K562 (cell line): ENCODE data around the gene COA6. TPM values are rescaled to one million over a fixed set of nuclear protein-coding genes. Genes with fewer than 3 reads are reported as not detected.

Experiments
- ATF7 ChIP-seq: fragments of 450-650 bp; IDR thresholded peaks from 2 replicates; pipeline ENCODE4 v1.7.1; 2014; ENCODE audit warnings: mild to moderate bottlenecking, moderate library complexity
- CC2D1A ChIP-seq: fragments of 450-650 bp; IDR thresholded peaks from 2 replicates; pipeline ENCODE4 v1.6.1; 2017; ENCODE audit warnings: mild to moderate bottlenecking
- CREM ChIP-seq: IDR thresholded peaks from 2 replicates; pipeline ENCODE4 v1.6.1; 2014; ENCODE audit warnings: antibody characterized with exemption, low read depth
- CTBP1 ChIP-seq: fragments of 450-650 bp; IDR thresholded peaks from 2 replicates; pipeline ENCODE4 v1.6.1; 2016; ENCODE audit warnings: borderline replicate concordance
- MED1 ChIP-seq: sonication (generic); formaldehyde crosslinking; IDR thresholded peaks from 2 replicates; pipeline ENCODE4 v1.8.1; 2023; ENCODE audit warnings: missing genetic modification reagents, borderline replicate concordance
- RAD21 ChIP-seq, 2 experiments: fragments of 250-450 bp in 1 of 2; fragments of 450-650 bp in 1 of 2; sonication (Bioruptor Pico) in 1 of 2; formaldehyde crosslinking in 1 of 2; IDR thresholded peaks in 1 of 2; conservative IDR thresholded peaks in 1 of 2; 2 replicates each; pipeline versions ENCODE4 v1.4.0 to v1.8.0; 2020 to 2022; ENCODE audit warnings: mild to moderate bottlenecking in 2 of 2, moderate library complexity in 1 of 2
- RB1 ChIP-seq: fragments of 450-650 bp; IDR thresholded peaks from 2 replicates; pipeline ENCODE4 v1.6.1; 2017; ENCODE audit warnings: low read depth, mild to moderate bottlenecking
- TEAD1 ChIP-seq, 2 experiments: fragments of 450-650 bp in 1 of 2; sonication (generic) in 1 of 2; formaldehyde crosslinking; IDR thresholded peaks; 2 replicates each; pipeline versions ENCODE4 v1.4.0 to v1.8.0; 2020 to 2022; ENCODE audit warnings: mild to moderate bottlenecking in 2 of 2, missing genetic modification reagents in 1 of 2
- XRCC5 ChIP-seq: fragments of 200-400 bp; formaldehyde crosslinking; IDR thresholded peaks from 2 replicates; pipeline ENCODE4 v1.6.1; 2017; ENCODE audit warnings: low read depth, mild to moderate bottlenecking, low read length
- polyA plus RNA-seq, 8 experiments: library from polyadenylated mRNA; depleted of rRNA in 4 of 8; stranded (reverse) in 5 of 8; unstranded in 3 of 8; fragments of >200 nt; fragmentation: Nextera tagmentation in 2 of 8; fragmentation: Illumina TruSeq in 1 of 8; extraction: Ambion mirVana in 2 of 8; extraction: Trizol in 1 of 8; gene quantifications; 2 replicates each; pipeline versions ENCODE4 v1.2.1 to v1.2.3, GENCODE V29; 2011 to 2014; ENCODE audit warnings: inconsistent platforms in 1 of 8, missing spikeins in 1 of 8
- total RNA-seq, 7 experiments: library from RNA; depleted of rRNA in 6 of 7; stranded (reverse); fragments of >200 nt in 6 of 7; fragmentation: Illumina TruSeq in 2 of 7; extraction: Trizol in 2 of 7; gene quantifications; 2 replicates each; pipeline versions ENCODE4 v1.2.1 to v1.2.3, GENCODE V29; 2011 to 2021; ENCODE audit warnings: low replicate concordance in 1 of 7
- TF ChIP-seq, protein P1 (sequence below): fragments of 250-450 bp; sonication (Bioruptor Pico); IDR thresholded peaks from 2 replicates; pipeline ENCODE4 v1.8.0; 2022; ENCODE audit warnings: inconsistent platforms
- TF ChIP-seq, protein P2 (sequence below): sonication (generic); formaldehyde crosslinking; IDR thresholded peaks from 2 replicates; pipeline ENCODE4 v1.8.0; 2022; ENCODE audit warnings: missing genetic modification reagents, mild to moderate bottlenecking, moderate library complexity, borderline replicate concordance
- TF ChIP-seq, protein P3 (sequence below), 3 experiments: IDR thresholded peaks in 2 of 3; conservative IDR thresholded peaks in 1 of 3; 2 replicates each; pipeline ENCODE4 v1.5.1; 2011 to 2012; ENCODE audit warnings: low read length in 3 of 3, mild to moderate bottlenecking in 3 of 3, control low read depth in 2 of 3, improper control_type of control experiment in 1 of 3, inconsistent platforms in 1 of 3, low read depth in 1 of 3, mixed read lengths in 1 of 3, moderate library complexity in 1 of 3; ENCODE audit not compliant: insufficient read depth in 2 of 3
- TF ChIP-seq, protein P4 (sequence below): fragments of 200-400 bp; formaldehyde crosslinking; IDR thresholded peaks from 2 replicates; pipeline ENCODE4 v1.6.1; 2017; ENCODE audit warnings: mild to moderate bottlenecking, low read depth, low read length, moderate library complexity

COA6 gene
- total and polyA plus RNA-seq, 9 of the 15 experiments (the other 6 are each of a cell fraction or from before 2014, with no cell fraction given) = 77.7 to 187 (median 134) TPM

DNA sequence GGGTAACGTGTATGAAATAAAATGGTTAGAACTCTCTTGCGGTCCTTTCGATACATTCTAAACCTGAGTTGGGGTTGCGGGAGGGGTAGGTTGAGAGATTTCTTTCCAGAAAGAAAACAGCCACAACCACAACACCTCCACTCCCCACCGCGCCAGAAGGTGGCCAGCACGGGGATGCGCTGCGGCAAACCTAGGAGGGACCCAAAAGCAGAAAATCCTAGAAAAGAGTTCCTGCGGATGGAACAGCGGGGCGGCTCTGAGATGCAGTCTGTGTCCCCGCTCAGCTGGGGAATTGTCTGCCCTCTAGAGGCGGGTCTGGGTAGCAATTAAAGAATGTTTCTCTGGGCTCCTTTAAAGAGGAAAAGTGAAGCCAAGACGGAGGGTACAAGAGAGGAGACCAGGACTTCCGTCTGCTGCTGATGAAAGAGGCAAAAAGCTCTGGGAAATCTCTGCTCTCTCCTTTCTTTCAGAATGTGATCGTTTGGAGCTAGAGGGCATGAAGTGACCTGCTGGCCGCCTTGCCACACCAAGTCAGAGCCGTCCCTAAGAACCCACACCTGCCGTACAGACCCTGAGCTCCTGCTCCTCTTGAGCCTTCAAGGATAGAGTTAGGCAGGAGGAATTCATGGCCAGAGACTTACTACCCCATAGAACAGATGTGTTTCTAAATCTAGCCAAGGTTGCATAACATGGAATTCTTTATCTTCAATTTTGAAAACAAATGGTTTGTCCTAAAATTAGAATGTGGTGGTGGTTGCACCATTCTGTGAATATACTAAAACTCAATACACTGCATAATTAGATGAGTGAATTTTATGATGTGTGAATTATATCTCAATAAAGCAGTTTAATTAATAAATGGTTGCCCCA, 46.5 kb upstream of the COA6 start (continued):
- TF ChIP-seq, protein P1, sequence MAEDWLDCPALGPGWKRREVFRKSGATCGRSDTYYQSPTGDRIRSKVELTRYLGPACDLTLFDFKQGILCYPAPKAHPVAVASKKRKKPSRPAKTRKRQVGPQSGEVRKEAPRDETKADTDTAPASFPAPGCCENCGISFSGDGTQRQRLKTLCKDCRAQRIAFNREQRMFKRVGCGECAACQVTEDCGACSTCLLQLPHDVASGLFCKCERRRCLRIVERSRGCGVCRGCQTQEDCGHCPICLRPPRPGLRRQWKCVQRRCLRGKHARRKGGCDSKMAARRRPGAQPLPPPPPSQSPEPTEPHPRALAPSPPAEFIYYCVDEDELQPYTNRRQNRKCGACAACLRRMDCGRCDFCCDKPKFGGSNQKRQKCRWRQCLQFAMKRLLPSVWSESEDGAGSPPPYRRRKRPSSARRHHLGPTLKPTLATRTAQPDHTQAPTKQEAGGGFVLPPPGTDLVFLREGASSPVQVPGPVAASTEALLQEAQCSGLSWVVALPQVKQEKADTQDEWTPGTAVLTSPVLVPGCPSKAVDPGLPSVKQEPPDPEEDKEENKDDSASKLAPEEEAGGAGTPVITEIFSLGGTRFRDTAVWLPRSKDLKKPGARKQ (CRISPR knock-in tag) = peak; percentile 63; the same call in 1 of the 2 replicates
- peak; percentile 28; the same call in 1 of the 2 replicates for TF ChIP-seq CREM
- peak; percentile 39; the same call in 1 of the 2 replicates for TF ChIP-seq CTBP1
- TF ChIP-seq RAD21 (CRISPR knock-in tag; conservative IDR thresholded peaks at IDR 0.05 in 1 of 2, IDR thresholded peaks at IDR 0.05 in 1 of 2) = peak; percentile 47 to 67; a peak in 3 of 4 replicates
- TF ChIP-seq TEAD1 (CRISPR knock-in tag; IDR thresholded peaks at IDR 0.05) = 0 out of 4 replicates have a peak, but pooled peaks have one; percentile 51 to 54
- TF ChIP-seq RB1 = 0 out of 2 replicates have a peak, but pooled peaks have one; percentile 18
- TF ChIP-seq, protein P2, sequence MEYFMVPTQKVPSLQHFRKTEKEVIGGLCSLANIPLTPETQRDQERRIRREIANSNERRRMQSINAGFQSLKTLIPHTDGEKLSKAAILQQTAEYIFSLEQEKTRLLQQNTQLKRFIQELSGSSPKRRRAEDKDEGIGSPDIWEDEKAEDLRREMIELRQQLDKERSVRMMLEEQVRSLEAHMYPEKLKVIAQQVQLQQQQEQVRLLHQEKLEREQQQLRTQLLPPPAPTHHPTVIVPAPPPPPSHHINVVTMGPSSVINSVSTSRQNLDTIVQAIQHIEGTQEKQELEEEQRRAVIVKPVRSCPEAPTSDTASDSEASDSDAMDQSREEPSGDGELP (CRISPR knock-in tag) = peak; percentile 90
- TF ChIP-seq MED1 (CRISPR knock-in tag) = no peak
- TF ChIP-seq, protein P3, sequence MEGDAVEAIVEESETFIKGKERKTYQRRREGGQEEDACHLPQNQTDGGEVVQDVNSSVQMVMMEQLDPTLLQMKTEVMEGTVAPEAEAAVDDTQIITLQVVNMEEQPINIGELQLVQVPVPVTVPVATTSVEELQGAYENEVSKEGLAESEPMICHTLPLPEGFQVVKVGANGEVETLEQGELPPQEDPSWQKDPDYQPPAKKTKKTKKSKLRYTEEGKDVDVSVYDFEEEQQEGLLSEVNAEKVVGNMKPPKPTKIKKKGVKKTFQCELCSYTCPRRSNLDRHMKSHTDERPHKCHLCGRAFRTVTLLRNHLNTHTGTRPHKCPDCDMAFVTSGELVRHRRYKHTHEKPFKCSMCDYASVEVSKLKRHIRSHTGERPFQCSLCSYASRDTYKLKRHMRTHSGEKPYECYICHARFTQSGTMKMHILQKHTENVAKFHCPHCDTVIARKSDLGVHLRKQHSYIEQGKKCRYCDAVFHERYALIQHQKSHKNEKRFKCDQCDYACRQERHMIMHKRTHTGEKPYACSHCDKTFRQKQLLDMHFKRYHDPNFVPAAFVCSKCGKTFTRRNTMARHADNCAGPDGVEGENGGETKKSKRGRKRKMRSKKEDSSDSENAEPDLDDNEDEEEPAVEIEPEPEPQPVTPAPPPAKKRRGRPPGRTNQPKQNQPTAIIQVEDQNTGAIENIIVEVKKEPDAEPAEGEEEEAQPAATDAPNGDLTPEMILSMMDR (IDR thresholded peaks at IDR 0.05 in 2 of 3, conservative IDR thresholded peaks at IDR 0.05 in 1 of 3; ENCODE audit: insufficient read depth in 2 of 3, low read depth in 1 of 3, low read length in 3 of 3) = peak; percentile 83 to 94 (median 84)
- TF ChIP-seq CC2D1A = 0 out of 2 replicates have a peak, but pooled peaks have one; percentile 18
- TF ChIP-seq ATF7 = peak; percentile 33; the same call in 1 of the 2 replicates
- TF ChIP-seq XRCC5 = 0 out of 2 replicates have a peak, but pooled peaks have one; percentile 45
- TF ChIP-seq, protein P4, sequence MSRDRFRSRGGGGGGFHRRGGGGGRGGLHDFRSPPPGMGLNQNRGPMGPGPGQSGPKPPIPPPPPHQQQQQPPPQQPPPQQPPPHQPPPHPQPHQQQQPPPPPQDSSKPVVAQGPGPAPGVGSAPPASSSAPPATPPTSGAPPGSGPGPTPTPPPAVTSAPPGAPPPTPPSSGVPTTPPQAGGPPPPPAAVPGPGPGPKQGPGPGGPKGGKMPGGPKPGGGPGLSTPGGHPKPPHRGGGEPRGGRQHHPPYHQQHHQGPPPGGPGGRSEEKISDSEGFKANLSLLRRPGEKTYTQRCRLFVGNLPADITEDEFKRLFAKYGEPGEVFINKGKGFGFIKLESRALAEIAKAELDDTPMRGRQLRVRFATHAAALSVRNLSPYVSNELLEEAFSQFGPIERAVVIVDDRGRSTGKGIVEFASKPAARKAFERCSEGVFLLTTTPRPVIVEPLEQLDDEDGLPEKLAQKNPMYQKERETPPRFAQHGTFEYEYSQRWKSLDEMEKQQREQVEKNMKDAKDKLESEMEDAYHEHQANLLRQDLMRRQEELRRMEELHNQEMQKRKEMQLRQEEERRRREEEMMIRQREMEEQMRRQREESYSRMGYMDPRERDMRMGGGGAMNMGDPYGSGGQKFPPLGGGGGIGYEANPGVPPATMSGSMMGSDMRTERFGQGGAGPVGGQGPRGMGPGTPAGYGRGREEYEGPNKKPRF = no peak
